ENCODE results near the gene PLA2G6.
"Not testable (repeated sequence)": the region's sequence is repeated elsewhere in the genome, so short reads cannot be mapped to it uniquely, and the experiment has no call there.

The PLA2G6 gene

DNA sequence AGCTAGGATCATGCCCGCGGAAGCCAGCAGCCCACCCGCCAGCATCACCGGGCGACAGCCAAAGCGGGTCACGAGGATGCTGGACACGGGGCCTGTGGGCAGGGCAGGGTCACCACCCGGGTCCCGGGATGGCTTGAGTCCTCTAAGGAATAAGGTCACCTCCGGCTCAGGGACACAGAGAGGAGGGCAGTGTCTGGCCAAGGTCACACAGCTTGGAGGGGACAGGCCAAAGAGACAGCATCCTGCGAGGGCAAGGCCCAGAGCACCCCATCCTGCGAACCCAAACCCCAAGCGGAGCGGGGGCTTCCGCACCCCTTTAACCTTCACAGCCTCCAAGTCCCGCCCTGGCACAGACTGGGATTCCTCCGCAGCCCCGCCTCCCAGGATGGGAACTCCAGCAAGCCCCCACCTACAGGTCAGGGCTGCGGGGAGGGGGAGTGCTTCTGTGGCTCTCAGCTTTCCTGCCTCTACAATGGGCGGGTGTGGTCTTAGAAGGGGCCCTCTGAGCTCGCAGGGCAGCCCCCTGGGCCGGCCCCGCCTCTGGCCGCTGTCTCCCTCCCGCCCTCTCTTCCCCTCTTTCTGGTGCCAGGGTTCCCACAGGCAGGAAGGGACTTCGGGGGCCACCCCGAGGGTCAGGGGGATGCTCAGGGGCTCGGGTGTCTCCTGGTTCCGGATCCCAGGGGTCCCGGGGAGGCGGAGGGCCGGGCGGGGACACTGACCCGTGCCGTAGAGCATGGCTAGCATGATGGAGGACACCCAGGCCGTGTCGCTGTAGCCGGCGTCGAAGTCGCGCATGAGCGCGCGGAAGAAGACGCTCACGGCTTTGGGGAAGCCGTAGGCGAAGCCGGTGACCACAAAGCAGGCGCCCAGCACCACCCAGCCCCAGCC lies 99.4 kb downstream of the PLA2G6 start:
- DNase-seq: no peak

GRCh38 chr22:38081636-38081940 lies 100.0 kb downstream of the PLA2G6 start:
- no peak for DNase-seq

DNA sequence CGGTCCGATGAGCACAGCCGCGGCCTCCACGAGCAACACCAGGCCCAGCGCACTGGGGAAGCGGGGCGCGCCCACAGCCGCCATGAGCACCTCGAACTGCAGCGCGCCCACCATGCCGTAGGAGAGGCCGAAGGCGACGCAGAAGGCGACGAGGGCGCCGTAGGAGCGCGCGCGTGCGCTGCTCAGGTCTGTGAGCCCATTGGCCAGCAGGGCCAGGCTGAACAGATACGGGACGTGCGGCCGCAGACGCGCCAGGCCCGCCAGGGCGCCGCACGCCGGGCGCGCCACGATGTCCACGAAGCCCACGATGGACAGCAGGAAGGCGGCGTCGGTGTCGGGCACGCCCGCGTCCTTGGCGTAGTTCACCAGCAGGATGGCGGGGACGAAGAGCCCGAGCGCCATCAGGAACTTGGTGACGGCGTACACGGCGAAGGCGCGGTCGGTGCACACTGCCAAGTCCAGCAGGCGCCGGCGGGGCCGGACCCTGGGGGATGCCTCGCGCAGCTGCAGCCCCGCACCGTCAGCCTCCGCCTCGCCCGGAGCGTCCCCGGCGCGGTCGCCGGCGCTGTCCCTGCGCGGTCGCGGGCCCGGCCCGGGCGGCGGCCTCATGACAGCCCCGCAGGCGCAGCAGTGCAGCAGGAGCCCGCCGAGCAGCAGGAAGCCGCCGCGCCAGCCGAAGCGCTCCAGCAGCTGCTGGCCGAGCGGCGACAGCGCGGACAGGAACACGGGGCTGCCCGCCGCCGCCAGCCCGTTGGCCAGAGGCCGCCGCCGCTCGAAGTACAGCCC lies 100.6 kb downstream of the PLA2G6 start:
- DNase-seq: no peak

DNA sequence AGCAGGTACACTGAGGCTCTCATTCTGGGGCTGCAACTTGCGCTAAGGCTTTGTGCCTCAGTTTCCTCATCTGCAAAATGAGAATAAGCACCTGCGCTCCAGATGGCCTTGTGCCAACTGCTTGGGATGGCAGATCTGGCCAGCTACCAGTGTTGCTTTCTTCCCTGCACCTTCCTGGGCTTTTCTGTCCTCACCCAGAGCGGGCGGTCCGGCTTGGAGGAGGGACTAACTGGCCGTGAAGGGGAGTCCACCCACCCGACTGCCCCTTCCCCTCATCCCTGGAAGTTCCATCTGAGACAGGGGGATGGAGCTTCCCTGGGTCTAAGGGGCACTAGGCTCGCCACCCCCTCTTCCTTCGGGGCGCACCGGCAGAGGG lies 101.2 kb downstream of the PLA2G6 start:
- no peak for DNase-seq

DNA sequence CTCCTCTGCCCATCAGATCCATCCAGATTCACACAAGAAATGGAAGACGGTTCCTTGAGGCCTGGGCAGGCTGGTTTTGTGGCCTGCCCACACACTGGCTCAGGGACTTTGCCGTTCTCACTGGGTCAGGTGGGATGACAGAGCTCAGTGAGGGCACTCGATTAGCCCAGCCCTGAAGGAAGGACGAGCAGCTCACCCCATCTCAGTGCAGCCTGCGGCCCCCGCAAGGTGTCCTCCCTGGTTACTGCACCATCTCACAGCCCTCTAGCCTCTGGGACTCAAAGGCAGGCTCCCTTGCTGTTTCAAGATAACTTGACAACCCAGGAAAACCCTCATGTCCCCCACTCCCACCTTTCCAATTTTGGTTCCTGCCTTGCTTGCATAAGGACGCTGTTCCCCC lies 101.8 kb downstream of the PLA2G6 start:
- no peak for DNase-seq

DNA sequence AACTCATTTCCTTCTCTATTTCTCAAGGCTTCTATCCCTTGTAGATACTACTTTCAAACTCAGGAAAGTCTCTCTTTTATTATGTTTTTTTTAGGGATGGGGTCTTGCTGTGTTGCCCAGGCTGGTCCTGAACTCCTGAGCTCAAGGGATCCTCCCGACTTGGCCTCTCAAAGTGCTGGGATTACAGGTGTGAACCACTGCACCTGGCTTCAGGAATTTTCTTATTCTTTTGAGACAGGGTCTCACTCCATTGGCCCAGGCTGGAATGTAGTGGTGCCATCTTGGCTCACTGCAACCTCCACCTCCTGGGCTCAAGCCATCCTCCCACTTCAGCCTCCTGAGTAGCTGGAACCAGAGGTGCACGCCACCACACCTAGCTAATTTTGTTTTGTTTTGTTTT lies 102.4 kb downstream of the PLA2G6 start:
- not testable (repeated sequence) for DNase-seq

DNA sequence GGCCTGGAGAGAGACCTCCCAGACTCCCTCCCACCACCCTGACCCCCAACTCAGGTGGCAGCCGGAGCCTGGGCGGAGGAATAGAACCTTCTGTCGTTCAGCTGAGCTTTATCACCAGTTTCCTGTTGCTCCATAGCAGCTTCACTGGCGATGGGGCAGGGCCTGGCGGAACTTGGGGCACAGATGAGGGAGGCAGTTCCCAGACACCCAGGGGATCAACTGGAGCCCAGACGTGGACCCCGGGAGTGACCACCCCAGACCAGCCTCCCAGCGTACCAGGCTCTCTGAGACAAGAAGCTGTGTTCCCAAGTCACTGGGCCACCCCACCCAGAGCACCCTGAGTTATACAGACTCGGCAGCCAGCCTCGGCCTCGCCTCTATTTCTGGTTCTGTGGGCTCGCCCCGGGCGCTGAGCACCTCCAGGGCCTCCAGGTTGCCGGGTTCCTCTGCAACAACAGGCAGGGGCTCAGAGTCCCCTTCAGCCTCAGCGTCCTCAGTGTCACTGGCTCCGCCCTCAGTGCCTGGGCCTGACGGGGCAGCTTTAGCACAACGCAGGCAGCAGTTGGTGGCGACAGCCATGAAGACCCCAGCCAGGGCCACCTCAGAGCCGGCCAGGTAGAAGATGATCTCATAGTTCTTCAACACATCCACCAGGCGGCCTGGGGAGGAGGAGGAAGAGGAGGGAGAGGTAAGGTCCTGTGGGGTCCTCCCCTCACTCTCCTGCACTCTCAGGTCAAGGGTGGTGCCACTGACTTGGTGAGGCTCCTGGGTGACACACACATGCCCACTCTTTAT lies 103.4 kb downstream of the PLA2G6 start:
- DNase-seq: no peak

- DNase-seq: no peak
These were observed 104.0 kb downstream of the PLA2G6 start for GRCh38 chr22:38077595-38077994.

GRCh38 chr22:38077096-38077495 lies 104.5 kb downstream of the PLA2G6 start:
- no peak for DNase-seq

GRCh38 chr22:38075961-38076360 lies 105.7 kb downstream of the PLA2G6 start:
- DNase-seq: no peak

DNA sequence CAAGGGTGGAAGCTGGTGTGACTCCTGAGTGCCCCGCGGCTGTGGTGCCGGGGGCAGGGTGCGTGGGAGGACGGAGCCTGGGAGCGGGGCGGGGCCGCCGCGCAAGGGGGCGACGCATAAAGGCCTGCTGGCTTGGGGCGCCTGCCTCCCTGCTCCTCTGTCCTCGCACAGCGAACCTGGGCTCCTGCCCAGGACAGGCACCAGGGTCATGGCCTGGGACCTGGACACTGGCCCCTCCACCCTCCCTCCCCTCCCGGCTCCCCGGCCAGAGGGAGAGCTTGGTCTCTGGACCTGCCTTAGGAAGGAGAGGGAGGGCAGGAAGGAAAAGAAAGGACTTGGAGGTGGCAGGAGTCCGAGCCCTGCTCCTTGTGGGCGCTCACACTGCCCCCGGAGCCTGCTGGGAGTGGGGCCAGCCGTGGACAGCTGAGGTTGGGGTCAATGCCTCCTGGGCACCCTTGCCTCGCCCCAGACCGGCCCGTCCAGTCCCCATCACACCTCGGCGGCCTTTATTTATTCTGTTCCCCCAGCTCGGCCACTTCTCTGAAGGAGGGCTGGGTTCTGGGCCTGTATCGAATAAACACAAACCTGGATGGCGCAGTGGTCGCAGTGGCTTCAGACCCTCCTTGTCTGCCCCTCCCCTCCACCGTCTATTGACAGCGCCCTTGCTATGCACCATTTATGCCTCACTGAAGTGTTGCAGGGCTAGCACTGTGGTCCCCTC lies 106.4 kb downstream of the PLA2G6 start:
- no peak for DNase-seq

DNA sequence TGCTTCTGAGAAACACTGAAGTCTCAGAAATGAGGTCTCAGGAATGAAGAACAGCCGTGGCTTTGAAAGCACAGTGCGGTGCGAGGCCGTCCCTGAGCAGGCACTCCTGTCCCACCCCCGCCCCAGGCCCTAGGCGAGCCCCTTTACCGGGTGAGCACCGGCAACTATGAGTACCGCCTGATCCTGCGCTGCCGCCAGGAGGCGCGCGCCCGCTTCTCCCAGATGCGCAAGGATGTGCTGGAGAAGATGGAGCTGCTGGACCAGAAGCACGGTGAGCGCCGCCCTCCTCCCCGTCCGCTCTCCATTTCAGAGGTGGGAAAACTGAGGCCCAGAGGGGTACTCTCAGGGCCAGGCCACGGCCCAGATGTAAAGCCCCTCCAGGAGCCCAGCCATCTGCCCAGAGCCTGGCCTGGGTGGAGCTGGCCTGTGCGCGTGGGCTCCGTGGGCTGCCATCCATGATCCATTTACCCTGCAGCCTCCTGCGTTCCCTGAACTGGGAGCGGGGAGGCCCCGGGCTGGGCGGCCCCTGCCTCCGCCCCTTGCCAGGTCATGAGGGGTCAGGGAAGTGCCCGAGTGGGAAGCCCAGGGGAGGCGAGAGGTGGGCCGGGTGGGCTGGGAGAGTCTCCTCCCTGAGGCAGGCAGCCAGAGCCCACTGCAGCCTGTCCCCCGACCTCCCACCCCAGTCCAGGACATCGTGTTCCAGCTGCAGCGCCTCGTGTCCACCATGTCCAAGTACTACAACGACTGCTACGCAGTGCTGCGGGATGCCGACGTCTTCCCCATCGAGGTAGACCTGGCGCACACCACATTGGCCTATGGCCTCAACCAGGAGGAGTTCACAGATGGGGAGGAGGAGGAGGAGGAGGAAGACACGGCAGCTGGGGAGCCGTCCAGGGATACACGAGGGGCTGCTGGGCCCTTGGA lies 107.2 kb downstream of the PLA2G6 start:
- no peak for DNase-seq

GRCh38 chr22:38073150-38074130 lies 108.2 kb downstream of the PLA2G6 start:
- no peak for DNase-seq

DNA sequence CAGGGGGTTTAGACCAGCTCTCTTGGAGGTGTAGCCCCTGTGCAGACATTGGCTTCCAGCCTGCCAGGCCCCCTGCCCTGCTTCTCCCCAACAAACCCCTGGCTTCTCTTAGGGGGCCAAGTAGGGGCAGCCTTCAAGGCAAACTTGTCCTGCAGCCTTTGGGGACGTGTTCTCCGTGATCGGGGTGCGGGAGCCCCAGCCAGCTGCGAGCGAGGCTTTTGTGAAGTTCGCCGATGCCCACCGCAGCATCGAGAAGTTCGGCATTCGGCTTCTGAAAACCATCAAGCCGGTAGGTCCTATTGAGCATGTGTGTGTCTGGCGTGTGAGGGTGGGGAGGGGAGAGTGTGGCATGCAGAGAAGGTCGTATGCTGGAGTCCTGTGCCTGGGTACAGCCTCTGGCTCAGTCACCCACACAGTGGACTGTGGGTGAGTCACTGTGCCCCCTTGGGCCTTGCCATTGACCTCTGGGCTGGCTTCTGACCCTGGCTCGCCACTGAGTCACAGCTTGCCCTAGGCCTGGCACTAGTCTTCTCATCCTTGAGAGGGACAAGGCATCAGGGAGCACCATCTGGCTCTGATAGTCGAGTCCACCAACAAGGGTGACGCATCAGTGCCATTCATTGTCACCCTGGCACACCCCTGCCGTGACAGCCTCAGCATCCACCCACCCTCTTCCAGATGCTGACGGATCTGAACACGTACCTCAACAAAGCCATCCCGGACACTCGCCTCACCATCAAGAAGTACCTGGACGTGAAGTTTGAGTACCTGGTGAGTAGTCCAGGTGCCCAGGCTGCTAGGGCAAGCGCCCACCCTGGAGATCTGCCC lies 109.1 kb downstream of the PLA2G6 start:
- no peak for DNase-seq

GRCh38 chr22:38071421-38072321 lies 110.0 kb downstream of the PLA2G6 start:
- no peak for DNase-seq

GRCh38 chr22:38070250-38070921 lies 111.2 kb downstream of the PLA2G6 start:
- no peak for DNase-seq

GRCh38 chr22:38069372-38070249 lies 112.0 kb downstream of the PLA2G6 start:
- DNase-seq: no peak
